Thyroid gland (tissue), 4 donors: ENCODE results near the gene RADX.

Experiments
- CTCF ChIP-seq, 6 experiments: fragments of 200-600 bp in 3 of 6; fragments of 450-650 bp in 3 of 6; sonication (generic) in 3 of 6; IDR thresholded peaks; one replicate each; pipeline ENCODE4 v1.5.1; 2016 to 2019; ENCODE audit warnings: antibody characterized with exemption in 6 of 6, mild to moderate bottlenecking in 2 of 6, inconsistent platforms in 1 of 6, moderate library complexity in 1 of 6
- POLR2A ChIP-seq, 2 donors: fragments of 450-650 bp; IDR thresholded peaks; one replicate each; pipeline ENCODE4 v1.6.1; 2017; ENCODE audit warnings: antibody characterized with exemption in 2 of 2, mild to moderate bottlenecking in 2 of 2, moderate library complexity in 1 of 2

GRCh38 chrX:106728337-106728736 is 116.6 kb downstream of the RADX start:
- TF ChIP-seq CTCF (IDR thresholded peaks at IDR 0.05) (no peak), POLR2A (IDR thresholded peaks at IDR 0.05) (peak in 1 of 2 donors; percentile 80)
